Panc1 (cell line): Measurements from ENCODE around the gene ENTPD3. TPM values are rescaled to one million over a fixed set of nuclear protein-coding genes. Genes with fewer than 3 reads are reported as not detected.

Experiments
- ATAC-seq: fragments of 200-7000 bp; cut with Tn5 transposase; 2 replicates; pipeline ENCODE4 v1.9.1; 2020; ENCODE audit warnings: mild to moderate bottlenecking, moderate library complexity
- BruUV-seq: library from RNA; stranded (reverse); fragments of 400-500 nt; replicated peaks from 2 replicates; lab custom pipeline; 2021; lab: Mats Ljungman, UMichigan
- CTCF ChIA-PET: fragments of 300-600 bp; sonication (Branson Sonifier 250); formaldehyde crosslinking; loops from one replicate; lab custom pipeline; 2022; ENCODE audit warnings: antibody characterized with exemption; lab: Charles Lee
- POLR2A ChIA-PET: fragments of 300-600 bp; sonication (Branson Sonifier 250); formaldehyde crosslinking; loops from one replicate; lab custom pipeline; 2022; ENCODE audit warnings: antibody characterized with exemption; lab: Charles Lee
- DNase-seq: peaks from one replicate; pipeline ENCODE4 v3.0.0-alpha.2; 2010; ENCODE audit warnings: low read depth, low spot score
- H3K27ac ChIP-seq: 2 replicates; pipeline ENCODE4 v1.5.1; 2011; ENCODE audit warnings: mild to moderate bottlenecking, low read length, inconsistent platforms
- H3K27me3 ChIP-seq: fragments of 200-500 bp; sonication (Bioruptor generic); 2 replicates; pipeline ENCODE4 v1.6.0; 2014; ENCODE audit warnings: low read length, inconsistent platforms; ENCODE audit not compliant: control insufficient read depth, insufficient read depth
- H3K36me3 ChIP-seq: fragments of 200-500 bp; sonication (Bioruptor generic); 2 replicates; pipeline ENCODE4 v1.5.1; 2014; ENCODE audit warnings: inconsistent platforms, mild to moderate bottlenecking, low read length, moderate library complexity; ENCODE audit not compliant: control insufficient read depth, insufficient read depth
- H3K4me1 ChIP-seq: 2 replicates; pipeline ENCODE4 v1.5.1; 2011; ENCODE audit warnings: inconsistent platforms, mild to moderate bottlenecking, low read length, moderate library complexity; ENCODE audit not compliant: control insufficient read depth, insufficient read depth
- H3K4me3 ChIP-seq, 2 experiments: 2 replicates each; pipeline ENCODE4 v1.5.1; 2011 to 2012; ENCODE audit warnings: low read depth in 2 of 2, low read length in 2 of 2, mild to moderate bottlenecking in 2 of 2, inconsistent platforms in 1 of 2, moderate library complexity in 1 of 2
- H3K9me3 ChIP-seq: fragments of 200-500 bp; sonication (Bioruptor generic); 2 replicates; pipeline ENCODE4 v1.5.1; 2014; ENCODE audit warnings: low read depth, mild to moderate bottlenecking, inconsistent platforms, low read length, moderate library complexity; ENCODE audit not compliant: control insufficient read depth, insufficient read depth
- CTCF ChIP-seq: fragments of 450-650 bp; IDR thresholded peaks from 2 replicates; pipeline ENCODE4 v1.5.1; 2017; ENCODE audit warnings: mild to moderate bottlenecking
- POLR2AphosphoS5 ChIP-seq: IDR thresholded peaks from 2 replicates; pipeline ENCODE4 v1.6.1; 2012; ENCODE audit warnings: mild to moderate bottlenecking, low read depth, low read length, moderate library complexity
- REST ChIP-seq, 2 experiments: IDR thresholded peaks; 2 replicates each; pipeline ENCODE4 v1.6.1; 2011 to 2012; ENCODE audit warnings: low read depth in 2 of 2, control low read depth in 1 of 2, low read length in 1 of 2, mild to moderate bottlenecking in 1 of 2, moderate library complexity in 1 of 2; ENCODE audit not compliant: insufficient read depth in 1 of 2
- SIN3A ChIP-seq: IDR thresholded peaks from 2 replicates; pipeline ENCODE4 v1.6.1; 2012; ENCODE audit warnings: low read depth, mild to moderate bottlenecking, low read length, moderate library complexity, borderline replicate concordance; ENCODE audit not compliant: insufficient read depth
- TCF7L2 ChIP-seq: IDR thresholded peaks from 2 replicates; pipeline ENCODE4 v1.6.1; 2011; ENCODE audit warnings: mild to moderate bottlenecking, low read depth, low read length, inconsistent platforms
- in situ Hi-C: cut with HindIII; loops from 2 replicates; pipeline ENCODE4 v1.10.0; 2016; ENCODE audit warnings: low sequenced_read_pairs, low pct_unique_long_range_greater_than_20kb
- intact Hi-C: fragments of 100-400 bp; cut with micrococcal nuclease; formaldehyde crosslinking; loops from one replicate; pipeline ENCODE4 v1.10.0; 2022; ENCODE audit not compliant: unreplicated experiment
- total RNA-seq: library from RNA; stranded (reverse); gene quantifications from one replicate; pipeline ENCODE4 v1.2.1, GENCODE V29; 2021; ENCODE audit not compliant: unreplicated experiment

The ENTPD3 gene
- total RNA-seq, 1 experiment from 2014 or later: not detected

GRCh38 chr3:40407007-40407406 is 20.0 kb downstream of the ENTPD3 start:
- CTCF ChIA-PET: no interaction called here
- Histone ChIP-seq H3K27me3 (no peaks in the 10 kb centered on the region), H3K9me3 (no peaks in the 10 kb centered on the region), H3K4me1 (no peaks in the 10 kb centered on the region), H3K27ac (no peak overlapping the region), H3K36me3 (no peaks in the 10 kb centered on the region), H3K4me3 (no peak overlapping the region)
- no peak for TF ChIP-seq REST (IDR thresholded peaks at IDR 0.05; ENCODE audit: insufficient read depth in 1 of 2, low read depth in 2 of 2, low read length in 1 of 2)
- ATAC-seq (no peak), DNase-seq (no peak)
- in situ Hi-C loops: no loop called here
- POLR2A ChIA-PET: no interaction called here
- intact Hi-C loops: no loop called here
- BruUV-seq: no TSS peak

GRCh38 chr3:40407611-40408010 is 20.6 kb downstream of the ENTPD3 start:
- no peak overlapping the region for H3K27ac ChIP-seq
- POLR2A ChIA-PET: no interaction called here
- no peaks in the 10 kb centered on the region for H3K36me3 ChIP-seq
- no peak for ATAC-seq
- intact Hi-C loops: no loop called here
- no TSS peak for BruUV-seq
- DNase-seq: no peak
- H3K4me1 ChIP-seq: no peaks in the 10 kb centered on the region
- CTCF ChIA-PET: no interaction called here
- TF ChIP-seq REST (IDR thresholded peaks at IDR 0.05; ENCODE audit: insufficient read depth in 1 of 2, low read depth in 2 of 2, low read length in 1 of 2) (no peak), POLR2AphosphoS5 (no peak), SIN3A (no peak), TCF7L2 (no peak), CTCF (no peak)
- no peaks in the 10 kb centered on the region for H3K9me3 ChIP-seq
- no peaks in the 10 kb centered on the region; the same call in 1 of the 2 replicates for H3K27me3 ChIP-seq
- H3K4me3 ChIP-seq: no peak overlapping the region
- in situ Hi-C loops: no loop called here
